ENCODE results near the gene SLC1A6. TPM values are rescaled to one million over a fixed set of nuclear protein-coding genes. Genes with fewer than 3 reads are reported as not detected.

SLC1A6 gene
- total and polyA plus RNA-seq, 9 of the 15 experiments (the other 6 are each of a cell fraction or from before 2014, with no cell fraction given): not detected

DNA sequence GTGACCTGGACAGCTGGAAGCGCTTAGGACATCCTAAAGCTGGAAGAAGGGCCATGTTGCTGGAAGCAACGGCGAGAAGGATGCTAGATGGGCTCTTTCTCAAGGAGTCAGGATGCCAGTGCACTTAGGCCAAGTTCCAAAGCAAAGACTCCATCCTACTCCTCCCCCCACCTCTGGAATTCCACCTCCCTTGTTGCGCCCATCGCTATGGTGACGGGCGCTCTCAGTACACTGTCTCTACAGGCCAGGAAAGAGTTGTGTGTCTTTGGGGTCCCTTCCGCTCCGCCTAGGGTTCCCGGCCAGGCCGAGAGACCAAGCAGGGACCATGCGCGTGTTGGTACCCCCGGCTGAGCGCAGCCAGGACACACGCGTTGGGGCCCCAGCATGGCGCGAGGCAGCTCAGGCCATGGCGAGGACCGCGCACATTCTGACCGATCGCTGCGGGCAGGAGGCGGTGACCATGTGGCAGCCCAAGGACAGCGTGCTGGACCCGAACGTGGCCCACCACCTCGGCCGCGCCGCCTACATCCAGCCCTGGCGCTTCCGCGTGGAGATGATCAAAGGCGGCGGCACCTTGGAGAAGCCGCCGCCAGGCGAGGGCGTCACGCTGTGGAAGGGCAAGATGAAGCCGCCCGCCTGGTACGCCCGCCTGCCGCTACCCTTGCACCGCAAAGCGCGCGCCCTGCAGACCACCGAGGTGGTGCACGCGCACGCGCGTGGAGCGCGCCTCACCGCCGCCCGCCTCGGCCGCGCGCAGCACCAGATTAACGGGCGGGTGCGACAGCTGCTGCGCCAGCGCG is 31.0 kb upstream of the SLC1A6 start:
- Histone ChIP-seq H3K9ac (ENCODE audit: insufficient read depth in 1 of 2, low read depth in 2 of 2, low read length in 2 of 2) (no peak overlapping the region), H3K27me3 (ENCODE audit: control insufficient read depth in 2 of 2, insufficient read depth in 2 of 2, low read length in 2 of 2) (no peaks in the 10 kb centered on the region; a peak in 1 of 5 replicates), H3K79me2 (ENCODE audit: control insufficient read depth, insufficient read depth, low read length) (no peaks in the 10 kb centered on the region), H3K9me1 (ENCODE audit: control insufficient read depth, insufficient read depth, low read length) (no peaks in the 10 kb centered on the region), H3K9me3 (replicated peaks; ENCODE audit: control insufficient read depth, insufficient read depth, low read depth, low read length) (no peaks in the 10 kb centered on the region), H3K27ac (ENCODE audit: extremely low read depth, low read depth, low read length) (no peak overlapping the region), H3K4me1 (replicated peaks in 1 of 2; ENCODE audit: control insufficient read depth in 2 of 2, insufficient read depth in 2 of 2, low read length in 2 of 2) (peaks cover 0 to 7% of the 10 kb centered on the region in 2 experiments; a peak in 1 of 5 replicates), H3K4me3 (no peak overlapping the region), H3K4me2 (ENCODE audit: insufficient read depth, low read length) (no peak overlapping the region), H3K36me3 (ENCODE audit: control insufficient read depth, insufficient read depth, low read length) (no peaks in the 10 kb centered on the region), H4K20me1 (replicated peaks; ENCODE audit: control insufficient read depth, insufficient read depth, low read length) (peaks cover 7% of the 10 kb centered on the region; the same call in 1 of the 2 replicates), H2AFZ (ENCODE audit: low read depth, low read length) (no peak overlapping the region)
- WGBS (ENCODE audit: insufficient coverage, low coverage, missing lambda C conversion rate): 43% methylated on average over 39 of the region's 73 CpGs
- no peak for ATAC-seq
- TF ChIP-seq RFX1 (IDR thresholded peaks at IDR 0.05): peak; percentile 24; the same call in 1 of the 2 replicates
- TF ChIP-seq, protein P1, sequence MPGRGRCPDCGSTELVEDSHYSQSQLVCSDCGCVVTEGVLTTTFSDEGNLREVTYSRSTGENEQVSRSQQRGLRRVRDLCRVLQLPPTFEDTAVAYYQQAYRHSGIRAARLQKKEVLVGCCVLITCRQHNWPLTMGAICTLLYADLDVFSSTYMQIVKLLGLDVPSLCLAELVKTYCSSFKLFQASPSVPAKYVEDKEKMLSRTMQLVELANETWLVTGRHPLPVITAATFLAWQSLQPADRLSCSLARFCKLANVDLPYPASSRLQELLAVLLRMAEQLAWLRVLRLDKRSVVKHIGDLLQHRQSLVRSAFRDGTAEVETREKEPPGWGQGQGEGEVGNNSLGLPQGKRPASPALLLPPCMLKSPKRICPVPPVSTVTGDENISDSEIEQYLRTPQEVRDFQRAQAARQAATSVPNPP (IDR thresholded peaks at IDR 0.05; ENCODE audit: borderline replicate concordance, insufficient read depth, insufficient read length): no peak
- CTCF ChIA-PET (ENCODE audit: low intra/inter-chr PET ratio): no interaction called here
- DNase-seq (ENCODE audit: extremely low read depth in 1 of 4, low spot score in 3 of 4): no peak
- BruUV-seq (replicated peaks): no TSS peak
- intact Hi-C loops (cut with micrococcal nuclease): no loop called here
- FAIRE-seq: no peak
- POLR2A ChIA-PET: interaction anchor here (0.7 kb wide), 1 partner anchor 25 kb away, joined by 3 read pairs; no protein-coding TSS in a partner anchor
- in situ Hi-C loops (cut with MboI): no loop called here

DNA sequence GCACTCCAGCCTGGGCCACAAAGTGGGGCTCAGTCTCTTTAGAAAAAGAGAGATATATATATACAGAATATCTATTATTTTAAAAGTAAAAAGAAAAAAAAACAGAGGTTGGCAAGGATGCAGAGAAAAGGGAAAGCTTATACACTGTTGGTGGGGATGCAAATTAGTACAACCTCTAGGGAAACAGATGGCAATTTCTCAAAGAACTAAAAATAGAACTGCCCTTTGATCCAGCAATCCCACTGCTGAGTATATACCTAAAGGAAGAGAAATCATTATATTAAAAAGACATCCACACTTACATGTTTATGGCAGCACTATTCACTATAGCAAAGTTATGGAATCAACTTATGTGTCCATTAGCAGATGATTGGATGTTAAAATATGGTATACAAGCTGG is 28.6 kb upstream of the SLC1A6 start:
- Histone ChIP-seq H3K9me1 (ENCODE audit: control insufficient read depth, insufficient read depth, low read length) (no peaks in the 10 kb centered on the region), H2AFZ (ENCODE audit: low read depth, low read length) (no peak overlapping the region), H3K4me3 (no peak overlapping the region), H3K27me3 (ENCODE audit: control insufficient read depth in 2 of 2, insufficient read depth in 2 of 2, low read length in 2 of 2) (no peaks in the 10 kb centered on the region; a peak in 1 of 5 replicates), H3K4me2 (ENCODE audit: insufficient read depth, low read length) (no peak overlapping the region), H3K9me3 (replicated peaks; ENCODE audit: control insufficient read depth, insufficient read depth, low read depth, low read length) (no peaks in the 10 kb centered on the region), H3K79me2 (ENCODE audit: control insufficient read depth, insufficient read depth, low read length) (no peaks in the 10 kb centered on the region), H3K9ac (ENCODE audit: insufficient read depth in 1 of 2, low read depth in 2 of 2, low read length in 2 of 2) (no peak overlapping the region), H3K36me3 (ENCODE audit: control insufficient read depth, insufficient read depth, low read length) (no peaks in the 10 kb centered on the region), H4K20me1 (replicated peaks; ENCODE audit: control insufficient read depth, insufficient read depth, low read length) (no peaks in the 10 kb centered on the region), H3K27ac (ENCODE audit: extremely low read depth, low read depth, low read length) (no peak overlapping the region), H3K4me1 (replicated peaks in 1 of 2; ENCODE audit: control insufficient read depth in 2 of 2, insufficient read depth in 2 of 2, low read length in 2 of 2) (peaks cover 0 to 7% of the 10 kb centered on the region in 2 experiments; a peak in 1 of 5 replicates)
- DNase-seq (ENCODE audit: extremely low read depth in 1 of 4, low spot score in 3 of 4) (no peak), FAIRE-seq (no peak), ATAC-seq (no peak)
- in situ Hi-C loops (cut with MboI): no loop called here
- TF ChIP-seq HDAC3 (IDR thresholded peaks at IDR 0.05; ENCODE audit: borderline replicate concordance, partially characterized antibody) (no peak), SUPT5H (IDR thresholded peaks at IDR 0.05) (no peak), ZNF77 (CRISPR knock-in tag; IDR thresholded peaks at IDR 0.05) (no peak), PHF20 (IDR thresholded peaks at IDR 0.05; ENCODE audit: partially characterized antibody) (no peak), U2AF2 (optimal IDR thresholded peaks at IDR 0.05; ENCODE audit: low read depth, low read length) (no peak), BACH1 (tag; IDR thresholded peaks at IDR 0.05) (no peak), MAFG (tag; conservative IDR thresholded peaks at IDR 0.05) (no peak), PHF21A (IDR thresholded peaks at IDR 0.05; ENCODE audit: borderline replicate concordance, low read depth) (no peak), CHD4 (IDR thresholded peaks at IDR 0.05; ENCODE audit: insufficient read depth, insufficient replicate concordance, low read depth, low read length, poor library complexity, severe bottlenecking) (no peak), CSDE1 (IDR thresholded peaks at IDR 0.05) (no peak), KDM4B (IDR thresholded peaks at IDR 0.05; ENCODE audit: borderline replicate concordance in 2 of 2, low read depth in 1 of 2) (no peak), SIRT6 (IDR thresholded peaks at IDR 0.05; ENCODE audit: low read depth, low read length) (no peak), KAT2B (IDR thresholded peaks at IDR 0.05; ENCODE audit: low read depth, low read length) (no peak), SRF (CRISPR knock-in tag; IDR thresholded peaks at IDR 0.05) (no peak)
- BruUV-seq (replicated peaks): no TSS peak
- intact Hi-C loops (cut with micrococcal nuclease): no loop called here
- CTCF ChIA-PET (ENCODE audit: low intra/inter-chr PET ratio): no interaction called here
- POLR2A ChIA-PET: no interaction called here
